GM08714 (cell line): Measurements from ENCODE around the gene PBRM1.
"Not testable (repeated sequence)": the region's sequence is repeated elsewhere in the genome, so short reads cannot be mapped to it uniquely, and the experiment has no call there.

Source experiments
- H3K4me3 ChIP-seq: fragments of 200-500 bp; sonication (Bioruptor generic); 2 replicates; pipeline ENCODE4 v1.5.1; 2014; ENCODE audit warnings: mild to moderate bottlenecking, low read length, inconsistent platforms
- ZNF274 ChIP-seq: IDR thresholded peaks from 2 replicates; pipeline ENCODE4 v1.6.1; 2012; ENCODE audit warnings: mild to moderate bottlenecking, low read depth, low read length

Gene PBRM1

DNA sequence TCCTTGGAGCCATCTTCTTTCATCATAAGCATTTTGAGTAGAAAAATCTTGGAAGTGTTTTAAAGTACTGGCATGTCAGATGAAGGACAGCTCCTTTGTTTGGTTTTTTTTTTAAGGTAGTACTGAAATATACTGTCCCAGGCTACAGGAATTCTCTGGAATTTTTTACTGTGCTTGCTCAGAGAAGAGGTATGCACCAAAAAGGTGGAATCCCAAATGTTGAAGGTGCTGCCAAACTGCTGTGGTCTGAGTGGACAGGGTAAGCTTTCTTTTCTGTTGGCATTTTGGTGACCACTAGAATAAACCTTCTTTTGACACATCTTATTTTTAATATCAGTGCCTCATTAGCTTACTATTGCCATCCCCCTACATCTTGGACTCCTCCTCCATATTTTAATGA, 7.4 kb upstream of the PBRM1 start:
- H3K4me3 ChIP-seq: no peak overlapping the region
- no peak for TF ChIP-seq ZNF274

GRCh38 chr3:52690560-52690959, 4.8 kb upstream of the PBRM1 start:
- TF ChIP-seq ZNF274: no peak
- no peak overlapping the region for H3K4me3 ChIP-seq

DNA sequence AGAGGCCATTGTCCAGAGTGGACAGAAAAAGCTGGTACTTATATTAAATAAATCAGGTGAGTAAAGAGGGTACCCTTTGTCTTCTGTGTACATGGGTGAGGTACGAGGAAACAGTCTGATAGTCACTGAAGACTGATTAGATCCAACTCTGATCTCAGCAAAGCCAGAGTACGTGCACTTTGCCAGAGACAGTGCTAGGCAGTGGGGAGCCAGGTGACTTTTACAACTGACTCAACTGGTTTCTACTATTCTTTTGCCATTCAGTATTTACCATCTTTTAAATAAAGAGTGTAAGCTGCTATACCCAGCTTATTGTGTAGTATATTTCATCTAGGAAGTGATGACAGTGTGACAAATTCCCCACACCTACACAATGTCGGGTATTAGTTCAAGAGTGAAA, 3.4 kb upstream of the PBRM1 start:
- TF ChIP-seq ZNF274: no peak
- H3K4me3 ChIP-seq: no peak overlapping the region

DNA sequence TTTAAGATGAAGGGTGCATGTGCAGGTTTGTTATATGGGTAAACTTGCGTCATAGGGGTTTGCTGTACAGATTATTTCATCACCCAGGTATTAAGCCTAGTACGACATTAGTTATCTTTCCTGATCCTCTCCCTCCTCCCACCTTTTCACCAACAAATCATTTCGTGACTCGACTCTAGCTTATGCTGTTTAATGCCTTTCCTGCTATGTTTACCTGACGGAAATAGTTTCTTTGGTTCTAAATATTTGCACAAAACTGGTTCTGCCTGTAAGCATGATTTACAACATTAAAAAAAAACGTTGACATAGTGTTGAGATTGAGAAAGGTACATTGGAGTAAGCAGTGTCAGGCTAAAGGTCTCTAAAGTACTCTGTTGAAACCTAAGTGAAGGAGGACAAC, 2.6 kb upstream of the PBRM1 start:
- no peak for TF ChIP-seq ZNF274
- no peak overlapping the region for H3K4me3 ChIP-seq

DNA sequence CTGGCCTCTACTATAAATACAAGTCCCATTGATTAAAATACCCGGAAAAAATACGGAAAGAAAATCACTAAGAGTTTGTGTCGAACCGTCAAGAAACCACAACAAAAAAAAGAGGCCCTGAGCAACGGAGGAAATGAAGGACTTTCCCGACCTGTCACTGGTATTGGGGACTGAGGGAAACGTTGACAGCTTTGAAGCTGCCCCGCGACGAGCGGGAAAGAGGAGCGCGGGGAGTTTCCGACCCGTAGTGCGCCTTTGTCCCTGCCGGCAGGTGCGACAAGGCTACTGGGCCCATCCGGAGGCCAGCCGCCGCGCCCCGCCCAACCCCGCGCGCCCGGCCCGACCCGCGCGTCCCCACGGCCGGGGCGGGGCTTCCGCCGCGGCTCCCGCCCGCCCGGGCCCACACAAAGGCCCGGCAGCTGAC, 416 bp downstream of the PBRM1 start:
- H3K4me3 ChIP-seq: peak overlapping the region; percentile 98
- TF ChIP-seq ZNF274: no peak

DNA sequence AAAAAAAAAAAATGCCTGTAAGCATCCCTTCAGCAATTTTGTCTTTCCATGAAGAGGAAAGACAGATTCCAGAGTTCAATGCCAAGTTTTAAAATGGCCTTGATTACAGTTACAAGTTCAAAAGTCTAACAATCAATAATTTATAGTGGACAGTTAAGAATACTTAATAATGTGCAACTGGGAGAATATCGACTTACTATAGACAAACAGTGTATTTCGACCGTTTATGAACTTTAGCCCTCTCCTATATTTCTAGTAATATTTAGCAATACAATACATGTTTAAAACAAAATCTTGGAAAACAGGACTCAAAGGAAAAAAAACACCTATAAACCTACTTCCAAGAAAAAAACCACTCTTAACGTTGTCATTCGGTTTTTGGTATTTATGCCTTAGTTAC, 1.5 kb downstream of the PBRM1 start:
- peak overlapping the region; percentile 98; the same call in 1 of the 2 replicates for H3K4me3 ChIP-seq
- no peak for TF ChIP-seq ZNF274

DNA sequence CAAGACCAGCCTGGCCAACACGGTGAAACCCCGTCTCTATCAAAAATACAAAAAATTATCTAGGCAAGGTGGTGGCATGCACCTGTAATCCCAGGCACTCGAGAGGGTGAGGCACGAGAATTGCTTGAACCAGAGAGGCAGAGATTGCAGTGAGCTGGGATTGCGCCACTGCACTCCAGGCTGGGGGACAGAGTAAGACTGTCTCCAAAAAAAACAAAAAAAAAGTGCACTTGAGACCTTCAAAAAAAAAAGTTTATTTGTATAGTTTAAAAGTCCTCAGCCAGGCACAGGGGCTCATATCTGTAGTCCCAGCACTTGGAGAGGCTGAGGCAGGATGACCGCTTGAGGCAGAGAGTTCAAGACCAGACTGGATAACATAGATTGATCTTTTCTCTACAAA, 2.1 kb downstream of the PBRM1 start:
- TF ChIP-seq ZNF274: no peak
- H3K4me3 ChIP-seq: no peak overlapping the region

DNA sequence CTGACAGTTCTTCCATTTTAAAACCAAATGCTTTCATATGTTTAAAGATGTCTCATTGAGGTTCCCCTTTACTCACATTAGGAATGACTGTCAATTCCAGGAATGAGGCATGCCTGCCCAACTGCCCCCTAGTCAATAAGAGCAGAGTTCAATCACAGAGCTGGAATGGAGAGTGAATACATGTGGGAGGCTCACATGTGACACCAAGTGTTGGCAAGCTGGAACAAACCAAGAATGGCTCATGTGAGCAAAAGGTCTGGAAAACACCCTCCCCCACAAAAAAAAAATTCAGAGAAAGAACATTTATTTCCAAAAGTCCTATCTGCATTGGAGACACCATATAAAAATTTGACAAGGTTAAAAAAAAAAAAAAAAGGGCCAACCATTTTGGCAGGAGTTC, 3.7 kb downstream of the PBRM1 start:
- H3K4me3 ChIP-seq: no peak overlapping the region
- no peak for TF ChIP-seq ZNF274

DNA sequence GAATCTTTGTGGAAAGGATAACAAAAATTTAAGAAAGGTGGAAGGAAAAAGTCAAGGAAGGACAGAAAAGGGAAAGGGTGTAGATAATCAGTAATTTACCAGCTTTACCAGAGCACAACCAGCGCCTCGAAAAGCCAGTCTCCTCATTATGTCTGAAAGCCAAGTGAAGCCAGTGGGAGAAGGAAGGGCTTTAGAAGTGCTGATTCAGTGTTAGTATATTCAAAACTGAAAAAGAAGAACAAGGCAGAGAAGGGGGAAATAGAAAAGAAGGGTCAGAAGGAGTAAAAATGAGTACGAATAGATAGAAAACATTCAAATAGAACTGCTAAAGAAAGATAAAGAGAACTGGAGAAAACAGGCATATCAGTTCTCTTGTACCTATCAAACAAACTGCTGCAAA, 4.1 kb downstream of the PBRM1 start:
- TF ChIP-seq ZNF274: no peak
- H3K4me3 ChIP-seq: no peak overlapping the region

DNA sequence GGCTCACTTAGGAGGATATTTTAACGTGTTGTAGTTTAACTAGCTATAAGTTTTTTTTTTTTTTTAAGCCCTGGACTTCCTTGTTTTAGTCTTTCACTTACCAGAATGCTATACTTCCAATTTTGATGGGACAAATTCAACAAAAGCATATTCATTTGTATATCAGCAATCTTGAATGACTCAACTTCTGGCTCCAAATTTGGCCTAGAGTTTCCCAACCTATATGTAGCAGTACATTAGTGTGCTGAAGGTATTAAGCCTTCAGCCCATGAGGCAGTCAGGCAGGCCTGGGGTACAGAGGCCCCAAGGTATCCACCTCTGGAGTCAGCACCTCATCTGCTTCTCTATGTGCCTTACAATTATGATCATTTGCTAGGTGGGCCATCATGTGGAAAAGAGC, 5.9 kb downstream of the PBRM1 start:
- TF ChIP-seq ZNF274: no peak
- no peak overlapping the region for H3K4me3 ChIP-seq

DNA sequence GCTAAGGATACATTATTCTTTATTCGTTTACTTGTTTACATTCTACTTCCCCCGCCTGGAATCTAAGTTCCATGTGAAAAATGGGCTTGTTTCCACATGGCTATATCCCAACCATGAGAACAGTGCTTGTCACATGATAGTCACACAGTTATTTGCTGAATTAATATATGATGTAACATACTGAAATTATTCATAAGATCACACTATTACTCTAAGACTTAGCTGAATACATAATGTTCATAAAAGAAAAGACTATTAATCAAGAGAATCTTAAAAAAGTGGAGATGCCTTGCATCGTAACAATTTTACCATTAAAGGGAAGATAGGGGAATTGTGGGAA, 6.5 kb downstream of the PBRM1 start:
- TF ChIP-seq ZNF274: no peak
- no peak overlapping the region for H3K4me3 ChIP-seq

DNA sequence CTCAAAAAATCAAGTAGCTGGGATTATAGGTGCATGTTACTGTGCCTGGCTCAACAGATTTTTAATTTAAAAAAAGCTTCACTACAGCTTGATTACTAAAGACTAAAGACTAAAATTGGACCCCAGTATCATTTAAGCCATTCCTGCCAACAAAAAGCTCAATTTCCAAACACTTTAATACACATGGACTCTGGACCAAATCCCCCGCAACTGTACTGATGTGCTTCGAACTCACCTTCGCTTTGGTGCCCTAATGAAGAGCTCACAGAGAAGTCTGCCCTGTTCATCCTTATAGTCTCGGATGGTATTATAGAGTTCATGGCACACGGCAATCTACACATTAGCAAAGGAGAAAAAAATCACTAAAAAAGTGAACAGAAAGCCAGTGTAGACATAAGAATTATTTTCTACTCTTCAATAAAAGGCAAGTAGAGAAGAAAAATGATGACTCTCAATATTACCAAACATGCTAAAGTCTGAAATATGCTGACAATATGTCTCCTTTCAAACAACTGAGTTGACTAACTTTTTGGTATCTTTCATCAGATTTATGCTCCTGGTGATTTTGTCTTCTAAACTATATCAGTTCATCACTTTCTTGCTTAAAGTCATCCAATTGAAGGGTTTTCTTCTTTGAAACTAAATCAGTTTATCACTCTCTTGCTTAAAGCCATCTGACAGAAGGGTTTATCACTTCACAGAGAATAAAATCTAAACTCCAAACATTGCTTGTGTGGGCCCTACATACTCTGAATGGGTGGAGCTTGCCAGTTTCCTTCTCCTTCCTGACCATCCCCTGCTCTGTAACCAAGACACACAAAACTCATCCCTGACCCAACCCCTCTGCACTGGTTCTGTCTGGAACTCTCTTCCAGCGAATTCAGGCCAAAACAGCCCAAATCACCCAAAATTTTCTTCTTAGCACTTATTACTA, 7.2 kb downstream of the PBRM1 start:
- TF ChIP-seq ZNF274: no peak
- H3K4me3 ChIP-seq: no peak overlapping the region

DNA sequence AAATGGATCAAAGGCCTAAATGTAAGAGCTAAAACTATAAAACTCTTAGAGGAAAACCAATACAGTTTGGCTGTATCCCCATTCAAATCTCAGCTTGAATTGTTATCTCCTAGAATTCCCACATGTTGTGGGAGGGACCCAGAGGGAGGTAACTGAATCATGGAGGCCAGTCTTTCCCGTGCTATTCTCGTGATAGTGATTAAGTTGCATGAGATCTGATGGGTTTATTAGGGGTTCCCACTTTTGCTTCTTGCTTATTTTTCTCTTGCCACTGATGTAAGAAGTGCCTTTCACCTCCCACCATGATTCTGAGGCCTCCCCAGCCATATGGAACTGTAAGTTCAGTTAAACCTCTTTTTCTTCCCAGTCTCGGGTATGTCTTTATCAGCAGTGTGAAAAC, 9.5 kb downstream of the PBRM1 start:
- not testable (repeated sequence) for H3K4me3 ChIP-seq

DNA sequence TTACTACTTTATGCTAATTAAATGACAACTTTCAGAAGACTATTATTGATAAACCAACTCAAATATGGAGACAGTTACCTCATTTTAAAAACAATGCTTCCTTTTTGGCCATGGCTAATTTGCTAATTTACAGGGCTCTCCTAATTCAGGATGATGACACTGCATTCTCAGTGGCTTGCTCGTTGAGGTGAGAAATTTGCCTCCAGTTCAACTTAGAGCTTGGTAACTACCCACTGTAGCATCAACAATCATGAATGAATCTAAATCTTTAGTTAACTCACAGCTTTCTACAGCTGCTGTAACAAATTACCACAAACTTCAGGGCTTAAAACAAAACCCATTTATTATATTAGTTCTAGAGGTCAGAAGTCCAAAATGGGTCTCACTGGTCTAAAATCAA, 14.0 kb downstream of the PBRM1 start:
- TF ChIP-seq ZNF274: no peak
- no peak overlapping the region for H3K4me3 ChIP-seq

GRCh38 chr3:52670621-52671521, 14.8 kb downstream of the PBRM1 start:
- no peak for TF ChIP-seq ZNF274

More at GRCh38 chr3:52670621-52671521, 14.8 kb downstream of the PBRM1 start:
- H3K4me3 ChIP-seq: no peak overlapping the region
